H1 (cell line): ENCODE results near the gene KCNIP2. TPM values are rescaled to one million over a fixed set of nuclear protein-coding genes. Genes with fewer than 3 reads are reported as not detected.
A peak's percentile ranks its signal among the peaks of the same experiment; 100 is the strongest.

Experiments
- CTCF ChIA-PET: fragments of 300-600 bp; sonication (Branson Sonifier 250); formaldehyde crosslinking; loops from one replicate; lab custom pipeline; 2021; ENCODE audit not compliant: partially characterized antibody; lab: Charles Lee
- POLR2A ChIA-PET: fragments of 300-600 bp; sonication (Branson Sonifier 250); formaldehyde crosslinking; loops from one replicate; lab custom pipeline; 2021; ENCODE audit warnings: inconsistent platforms; ENCODE audit not compliant: partially characterized antibody; lab: Charles Lee
- DNase-seq, 2 experiments: peaks; one replicate each; pipeline versions ENCODE4 v3.0.0 to v3.0.0-alpha.2; 2010 to 2022; ENCODE audit warnings: low spot score in 2 of 2, low read depth in 1 of 2, mixed read lengths in 1 of 2
- FAIRE-seq: peaks from 2 replicates; lab custom pipeline; 2011; peaks lifted over from hg19 to GRCh38; lab: Jason Lieb, UNC
- H2AFZ ChIP-seq: 2 replicates; pipeline ENCODE4 v1.8.1; 2012; ENCODE audit warnings: low read length, inconsistent platforms
- H2AK5ac ChIP-seq: 2 replicates; pipeline ENCODE4 v1.6.1; 2013; ENCODE audit warnings: low read depth, low read length
- H2BK120ac ChIP-seq: replicated peaks from 2 replicates; pipeline ENCODE3; 2013; ENCODE audit warnings: low read depth, low read length, inconsistent platforms
- H2BK12ac ChIP-seq: 2 replicates; pipeline ENCODE4 v1.6.1; 2013; ENCODE audit warnings: low read depth, low read length
- H2BK15ac ChIP-seq: 2 replicates; pipeline ENCODE4 v1.6.1; 2013; ENCODE audit warnings: low read length
- H2BK20ac ChIP-seq: 2 replicates; pipeline ENCODE4 v1.6.1; 2013; ENCODE audit warnings: low read length
- H2BK5ac ChIP-seq: 2 replicates; pipeline ENCODE4 v1.6.1; 2013; ENCODE audit warnings: low read depth, low read length
- H3K14ac ChIP-seq: 2 replicates; pipeline ENCODE4 v1.6.1; 2013; ENCODE audit warnings: inconsistent platforms; ENCODE audit not compliant: insufficient read length
- H3K18ac ChIP-seq: 2 replicates; pipeline ENCODE4 v1.6.1; 2013; ENCODE audit warnings: low read length; ENCODE audit errors: extremely low read depth
- H3K23ac ChIP-seq: 2 replicates; pipeline ENCODE4 v1.6.1; 2013; ENCODE audit warnings: inconsistent platforms; ENCODE audit not compliant: insufficient read length
- H3K23me2 ChIP-seq: 2 replicates; pipeline ENCODE4 v1.6.1; 2013; ENCODE audit warnings: low read depth, low read length
- H3K27ac ChIP-seq: 2 replicates; pipeline ENCODE4 v1.6.1; 2011; ENCODE audit warnings: low read depth, low read length, inconsistent platforms
- H3K27me3 ChIP-seq, 4 experiments: replicated peaks in 1 of 4; 1 replicate in 1 of 4; 2 replicates in 3 of 4; pipeline versions ENCODE4 v1.6.1 to v1.8.1; 2011 to 2013; ENCODE audit warnings: low read length in 3 of 4, mild to moderate bottlenecking in 3 of 4, inconsistent platforms in 2 of 4, mixed read lengths in 2 of 4, moderate library complexity in 1 of 4; ENCODE audit not compliant: control insufficient read depth in 3 of 4, insufficient read depth in 3 of 4; ENCODE audit errors: extremely low read depth in 1 of 4
- H3K36me3 ChIP-seq, 4 experiments: 2 replicates each; pipeline versions ENCODE4 v1.6.1 to v1.8.1; 2011 to 2013; ENCODE audit warnings: mild to moderate bottlenecking in 4 of 4, low read length in 3 of 4, moderate library complexity in 2 of 4, control low read depth in 1 of 4, inconsistent platforms in 1 of 4; ENCODE audit not compliant: insufficient read depth in 4 of 4, control insufficient read depth in 2 of 4
- H3K4ac ChIP-seq: replicated peaks from 2 replicates; pipeline ENCODE3; 2013; ENCODE audit warnings: low read length, low read depth, mixed read lengths, inconsistent platforms; ENCODE audit not compliant: insufficient read length
- H3K4me1 ChIP-seq, 4 experiments: replicated peaks in 1 of 4; 1 replicate in 1 of 4; 2 replicates in 3 of 4; pipeline versions ENCODE4 v1.6.1 to v1.8.1; 2011 to 2013; ENCODE audit warnings: low read length in 3 of 4, inconsistent platforms in 2 of 4, mixed read lengths in 1 of 4; ENCODE audit not compliant: insufficient read depth in 4 of 4, control insufficient read depth in 3 of 4
- H3K4me2 ChIP-seq, 2 experiments: 2 replicates each; pipeline versions ENCODE4 v1.6.1 to v1.8.1; 2011 to 2013; ENCODE audit warnings: low read depth in 2 of 2, low read length in 2 of 2, control low read depth in 1 of 2, inconsistent platforms in 1 of 2, mild to moderate bottlenecking in 1 of 2; ENCODE audit not compliant: insufficient read depth in 1 of 2
- H3K4me3 ChIP-seq, 4 experiments: fragments of 200-600, 300-600 bp in 1 of 4; sonication (generic), shearing (Covaris generic), sonication (Bioruptor Twin) in 1 of 4; 2 replicates each; pipeline versions ENCODE4 v1.5.1 to v1.8.1; 2011 to 2016; ENCODE audit warnings: low read length in 4 of 4, low read depth in 3 of 4, control low read depth in 2 of 4, inconsistent platforms in 2 of 4, mild to moderate bottlenecking in 2 of 4, mixed read lengths in 1 of 4, moderate library complexity in 1 of 4; ENCODE audit not compliant: insufficient read depth in 2 of 4; ENCODE audit errors: extremely low read depth in 1 of 4
- H3K56ac ChIP-seq: replicated peaks from 2 replicates; pipeline ENCODE3; 2013; ENCODE audit warnings: low read depth, mild to moderate bottlenecking, mixed read lengths, low read length, inconsistent platforms; ENCODE audit not compliant: insufficient read length
- H3K79me1 ChIP-seq: 2 replicates; pipeline ENCODE4 v1.6.1; 2013; ENCODE audit warnings: low read depth, low read length, control low read depth
- H3K79me2 ChIP-seq, 2 experiments: 2 replicates each; pipeline versions ENCODE4 v1.6.1 to v1.8.1; 2012 to 2013; ENCODE audit warnings: low read length in 2 of 2, mild to moderate bottlenecking in 2 of 2, inconsistent platforms in 1 of 2; ENCODE audit not compliant: insufficient read depth in 2 of 2, control insufficient read depth in 1 of 2
- H3K9ac ChIP-seq, 4 experiments: replicated peaks in 1 of 4; 1 replicate in 1 of 4; 2 replicates in 3 of 4; pipeline versions ENCODE4 v1.6.1 to v1.8.1; 2011 to 2013; ENCODE audit warnings: low read depth in 3 of 4, low read length in 3 of 4, control low read depth in 2 of 4, mild to moderate bottlenecking in 2 of 4, moderate library complexity in 2 of 4, inconsistent platforms in 1 of 4; ENCODE audit errors: extremely low read depth in 1 of 4
- H3K9me3 ChIP-seq, 2 experiments: 2 replicates each; pipeline versions ENCODE4 v1.6.1 to v1.8.1; 2012 to 2013; ENCODE audit warnings: mild to moderate bottlenecking in 2 of 2, moderate library complexity in 2 of 2, control low read depth in 1 of 2, inconsistent platforms in 1 of 2, low read depth in 1 of 2, low read length in 1 of 2, mixed read lengths in 1 of 2; ENCODE audit not compliant: insufficient read depth in 2 of 2
- H4K20me1 ChIP-seq, 2 experiments: replicated peaks in 1 of 2; 2 replicates each; pipeline versions ENCODE3 to v1.8.1; 2011 to 2013; ENCODE audit warnings: inconsistent platforms in 2 of 2, low read length in 2 of 2, mild to moderate bottlenecking in 1 of 2; ENCODE audit not compliant: insufficient read depth in 2 of 2, control insufficient read depth in 1 of 2
- H4K5ac ChIP-seq: 2 replicates; pipeline ENCODE4 v1.6.1; 2013; ENCODE audit warnings: low read length, low read depth, mixed read lengths, inconsistent platforms; ENCODE audit not compliant: insufficient read length
- H4K8ac ChIP-seq: 2 replicates; pipeline ENCODE4 v1.8.0; 2013; ENCODE audit warnings: mild to moderate bottlenecking, moderate library complexity, low read length, inconsistent platforms; ENCODE audit not compliant: insufficient read depth; ENCODE audit errors: extremely low read depth
- H4K91ac ChIP-seq: replicated peaks from 2 replicates; pipeline ENCODE3; 2013; ENCODE audit warnings: low read length, mixed read lengths, inconsistent platforms; ENCODE audit not compliant: insufficient read length
- ATF3 ChIP-seq: IDR thresholded peaks from 2 replicates; pipeline ENCODE4 v1.6.1; 2011; ENCODE audit warnings: low read depth, mild to moderate bottlenecking, low read length; ENCODE audit not compliant: insufficient read depth
- BACH1 ChIP-seq: IDR thresholded peaks from 2 replicates; pipeline ENCODE4 v1.6.1; 2012; ENCODE audit warnings: low read length, improper control_type of control experiment
- BCL11A ChIP-seq, 2 experiments: IDR thresholded peaks; one replicate each; pipeline ENCODE4 v1.6.1; 2011; ENCODE audit warnings: low read depth in 2 of 2, low read length in 2 of 2, mild to moderate bottlenecking in 2 of 2
- EZH2 ChIP-seq: fragments of 200-600 bp; sonication (generic); IDR thresholded peaks from 2 replicates; pipeline ENCODE4 v1.7.1; 2012; ENCODE audit warnings: low read depth, mild to moderate bottlenecking, moderate library complexity, low read length, inconsistent platforms; ENCODE audit not compliant: severe bottlenecking
- KDM4A ChIP-seq: IDR thresholded peaks from one replicate; pipeline ENCODE4 v1.7.1; 2012; ENCODE audit warnings: low read depth, mild to moderate bottlenecking, moderate library complexity, low read length, inconsistent platforms; ENCODE audit not compliant: severe bottlenecking
- MAFK ChIP-seq: IDR thresholded peaks from 2 replicates; pipeline ENCODE4 v1.6.1; 2012; ENCODE audit warnings: low read depth, mild to moderate bottlenecking, improper control_type of control experiment, low read length
- PHF8 ChIP-seq: fragments of 200-600 bp; sonication (generic); conservative IDR thresholded peaks from 2 replicates; pipeline ENCODE4 v1.7.1; 2012; ENCODE audit warnings: low read depth, mild to moderate bottlenecking, inconsistent platforms, low read length, moderate library complexity
- RBBP5 ChIP-seq: IDR thresholded peaks from 2 replicates; pipeline ENCODE4 v1.7.1; 2012; ENCODE audit warnings: low read depth, mild to moderate bottlenecking, inconsistent platforms, low read length, moderate library complexity, borderline replicate concordance
- RNF2 ChIP-seq: fragments of 200-900, 300-1000 bp; sonication (generic); IDR thresholded peaks from 2 replicates; pipeline ENCODE4 v1.7.1; 2016; ENCODE audit warnings: borderline replicate concordance, low read depth, mild to moderate bottlenecking, antibody characterized with exemption, low read length; ENCODE audit not compliant: poor library complexity, severe bottlenecking; ENCODE audit errors: missing control alignments
- TAF1 ChIP-seq: IDR thresholded peaks from 2 replicates; pipeline ENCODE4 v1.6.1; 2011; ENCODE audit warnings: mild to moderate bottlenecking, low read depth, low read length
- TCF12 ChIP-seq: IDR thresholded peaks from 2 replicates; pipeline ENCODE4 v1.6.1; 2011; ENCODE audit warnings: low read depth, mild to moderate bottlenecking, low read length
- WGBS, 2 experiments: shearing (Covaris generic) in 1 of 2; methylation state at CpG; one replicate each; pipeline versions ENCODE4 v1.1.6 to v1.1.7; 2013 to 2015; ENCODE audit warnings: low lambda C conversion rate in 2 of 2, mixed read lengths in 2 of 2, inconsistent platforms in 1 of 2, low coverage in 1 of 2, missing lambda C conversion rate in 1 of 2; ENCODE audit not compliant: insufficient replicate concordance in 2 of 2, insufficient coverage in 1 of 2, insufficient read length in 1 of 2; ENCODE audit errors: extremely low coverage in 1 of 2, missing lambda C conversion rate in 1 of 2; 5-methylcytosine and 5-hydroxymethylcytosine counted together
- polyA plus RNA-seq, 7 experiments: library from polyadenylated mRNA; depleted of rRNA in 3 of 7; stranded (reverse) in 5 of 7; unstranded in 2 of 7; fragments of >200 nt in 5 of 7; fragments of 200-250 nt in 2 of 7; gene quantifications; 1 replicate in 5 of 7; 2 replicates in 1 of 7; 4 replicates in 1 of 7; pipeline versions ENCODE4 v1.2.1 to v1.2.3, GENCODE V29; 2011 to 2013; ENCODE audit warnings: missing spikeins in 2 of 7, mixed read lengths in 2 of 7
- total RNA-seq: library from RNA; stranded (reverse); fragmentation: NEBNext Ultra II Directional; extraction: Animal tissue kit (Norgen Biotek cat#: 25700); gene quantifications from 2 replicates; pipeline ENCODE4 v1.2.1, GENCODE V29; 2021

Gene KCNIP2
- total and polyA plus RNA-seq, 2 of the 8 experiments (the other 6 are each of a cell fraction or from before 2014, with no cell fraction given), result 2.7 to 6.0 TPM

GRCh38 chr10:101778151-101778780 lies 65.3 kb downstream of the KCNIP2 start:
- no peak overlapping the region for H3K4ac ChIP-seq
- TF ChIP-seq BCL11A (IDR thresholded peaks at IDR 0.05; ENCODE audit: low read depth in 2 of 2, low read length in 2 of 2) (no peak), ATF3 (no peak), KDM4A (no peak), RNF2 (no peak), TAF1 (no peak), EZH2 (no peak), PHF8 (no peak), TCF12 (no peak), BACH1 (no peak), RBBP5 (no peak), MAFK (no peak)

More at GRCh38 chr10:101778151-101778780, 65.3 kb downstream of the KCNIP2 start:
- Histone ChIP-seq H2AK5ac (no peak overlapping the region; the same call in 1 of the 2 replicates), H3K27me3 (peaks cover 41 to 63% (median 55%) of the 10 kb centered on the region in 4 experiments), H3K36me3 (no peaks in the 10 kb centered on the region; a peak in 1 of 8 replicates), H3K9me3 (no peaks in the 10 kb centered on the region), H3K4me2 (peak overlapping the region; percentile 91 to 95), H2BK12ac (0 out of 2 replicates have a peak overlapping the region, but pooled peaks have one; percentile 29), H2BK20ac (no peak overlapping the region), H4K91ac (no peak overlapping the region), H4K5ac (no peak overlapping the region), H3K79me1 (peaks cover 7% of the 10 kb centered on the region), H3K4me3 (peak overlapping the region; percentile 28 to 60 (median 46); a peak in 4 of 8 replicates), H2AFZ (no peak overlapping the region), H4K20me1 (peaks cover 15 to 29% of the 10 kb centered on the region in 2 experiments), H3K27ac (no peak overlapping the region), H4K8ac (no peak overlapping the region), H3K14ac (no peak overlapping the region), H3K23ac (no peak overlapping the region), H3K4me1 (peaks cover 13 to 50% (median 31%) of the 10 kb centered on the region in 4 experiments), H2BK15ac (no peak overlapping the region), H2BK5ac (no peak overlapping the region), H3K18ac (peak overlapping the region; percentile 7; the same call in 1 of the 2 replicates), H3K56ac (no peak overlapping the region), H2BK120ac (no peak overlapping the region), H3K79me2 (peaks cover 0 to 8% of the 10 kb centered on the region in 2 experiments; a peak in 1 of 4 replicates), H3K9ac (no peak overlapping the region), H3K23me2 (peaks cover 31% of the 10 kb centered on the region)
- ChIA-PET CTCF (interaction anchor here (0.7 to 9.8 kb wide), 12 partner anchors 10 to 621 kb away, joined by 3 to 246 read pairs (median 4); no protein-coding TSS in a partner anchor), POLR2A (interaction anchor here (1.0 to 9.1 kb wide), 4 partner anchors 27 to 190 kb away, joined by 3 to 66 read pairs (median 3); partner anchors contain the start of genes DPCD, OGA and POLL)
- FAIRE-seq, result no peak
- WGBS, 2 experiments, result 34% methylated on average over 12 of the region's 12 CpGs; no CpG with 5 or more reads in 1 of the 2 experiments
- peak in 1 of 2 experiments; percentile 81 for DNase-seq
